GM12873 (cell line): ENCODE measurements around the gene IGF2R.

Experiments used
- TF ChIP-seq, protein P1 (sequence below): IDR thresholded peaks from 2 replicates; pipeline ENCODE4 v1.5.1; 2012; ENCODE audit warnings: low read depth, mild to moderate bottlenecking, moderate library complexity, low read length, control low read depth; ENCODE audit not compliant: insufficient read depth; ENCODE audit errors: missing control alignments

IGF2R gene, protein sequence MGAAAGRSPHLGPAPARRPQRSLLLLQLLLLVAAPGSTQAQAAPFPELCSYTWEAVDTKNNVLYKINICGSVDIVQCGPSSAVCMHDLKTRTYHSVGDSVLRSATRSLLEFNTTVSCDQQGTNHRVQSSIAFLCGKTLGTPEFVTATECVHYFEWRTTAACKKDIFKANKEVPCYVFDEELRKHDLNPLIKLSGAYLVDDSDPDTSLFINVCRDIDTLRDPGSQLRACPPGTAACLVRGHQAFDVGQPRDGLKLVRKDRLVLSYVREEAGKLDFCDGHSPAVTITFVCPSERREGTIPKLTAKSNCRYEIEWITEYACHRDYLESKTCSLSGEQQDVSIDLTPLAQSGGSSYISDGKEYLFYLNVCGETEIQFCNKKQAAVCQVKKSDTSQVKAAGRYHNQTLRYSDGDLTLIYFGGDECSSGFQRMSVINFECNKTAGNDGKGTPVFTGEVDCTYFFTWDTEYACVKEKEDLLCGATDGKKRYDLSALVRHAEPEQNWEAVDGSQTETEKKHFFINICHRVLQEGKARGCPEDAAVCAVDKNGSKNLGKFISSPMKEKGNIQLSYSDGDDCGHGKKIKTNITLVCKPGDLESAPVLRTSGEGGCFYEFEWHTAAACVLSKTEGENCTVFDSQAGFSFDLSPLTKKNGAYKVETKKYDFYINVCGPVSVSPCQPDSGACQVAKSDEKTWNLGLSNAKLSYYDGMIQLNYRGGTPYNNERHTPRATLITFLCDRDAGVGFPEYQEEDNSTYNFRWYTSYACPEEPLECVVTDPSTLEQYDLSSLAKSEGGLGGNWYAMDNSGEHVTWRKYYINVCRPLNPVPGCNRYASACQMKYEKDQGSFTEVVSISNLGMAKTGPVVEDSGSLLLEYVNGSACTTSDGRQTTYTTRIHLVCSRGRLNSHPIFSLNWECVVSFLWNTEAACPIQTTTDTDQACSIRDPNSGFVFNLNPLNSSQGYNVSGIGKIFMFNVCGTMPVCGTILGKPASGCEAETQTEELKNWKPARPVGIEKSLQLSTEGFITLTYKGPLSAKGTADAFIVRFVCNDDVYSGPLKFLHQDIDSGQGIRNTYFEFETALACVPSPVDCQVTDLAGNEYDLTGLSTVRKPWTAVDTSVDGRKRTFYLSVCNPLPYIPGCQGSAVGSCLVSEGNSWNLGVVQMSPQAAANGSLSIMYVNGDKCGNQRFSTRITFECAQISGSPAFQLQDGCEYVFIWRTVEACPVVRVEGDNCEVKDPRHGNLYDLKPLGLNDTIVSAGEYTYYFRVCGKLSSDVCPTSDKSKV (N-terminal part only)

DNA sequence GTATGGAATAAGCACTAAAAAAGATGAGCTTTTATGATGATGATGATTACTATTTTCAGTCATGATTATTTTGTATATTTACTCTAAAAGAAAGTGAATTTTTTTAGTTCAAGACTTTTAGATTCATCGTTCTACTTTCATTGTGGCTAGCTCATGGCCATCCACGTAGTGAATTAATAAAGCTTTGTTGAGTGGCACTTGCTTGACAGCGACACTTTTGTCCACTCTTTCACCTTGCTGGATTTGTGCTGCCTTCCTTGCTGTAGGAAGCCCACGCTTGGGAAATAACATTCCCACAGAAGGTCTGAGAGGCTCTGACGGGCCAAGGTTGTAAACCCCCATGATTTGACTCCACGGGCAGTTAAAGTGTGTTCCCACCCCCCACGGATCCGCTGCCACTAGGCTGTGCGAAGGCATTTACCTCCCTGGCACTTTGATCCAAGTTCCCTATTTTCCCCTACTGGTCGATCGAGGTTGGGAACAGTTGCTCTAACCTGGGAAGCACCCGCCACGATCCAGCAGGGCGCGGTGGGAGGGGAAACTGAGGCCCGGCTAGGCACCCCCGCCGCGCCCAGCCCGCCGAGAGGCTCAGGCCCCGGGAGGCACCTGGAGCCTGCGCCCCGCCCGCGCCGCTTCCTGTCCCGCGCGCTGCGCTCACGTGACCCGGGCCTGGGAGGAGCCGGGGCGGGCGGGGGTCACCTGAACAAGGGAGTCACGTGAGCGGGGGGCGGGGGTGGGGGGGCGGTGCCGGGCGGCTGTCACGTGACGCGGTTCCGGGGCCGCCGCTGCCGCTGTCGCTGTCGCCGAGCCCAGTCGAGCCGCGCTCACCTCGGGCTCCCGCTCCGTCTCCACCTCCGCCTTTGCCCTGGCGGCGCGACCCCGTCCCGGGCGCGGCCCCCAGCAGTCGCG lies at the start of gene IGF2R:
IGF2R (plus strand) TSS at position 788 of the 909 bp plus-strand sequence. CDS start 165 bp downstream, outside the sequence.
- TF ChIP-seq, protein P1, sequence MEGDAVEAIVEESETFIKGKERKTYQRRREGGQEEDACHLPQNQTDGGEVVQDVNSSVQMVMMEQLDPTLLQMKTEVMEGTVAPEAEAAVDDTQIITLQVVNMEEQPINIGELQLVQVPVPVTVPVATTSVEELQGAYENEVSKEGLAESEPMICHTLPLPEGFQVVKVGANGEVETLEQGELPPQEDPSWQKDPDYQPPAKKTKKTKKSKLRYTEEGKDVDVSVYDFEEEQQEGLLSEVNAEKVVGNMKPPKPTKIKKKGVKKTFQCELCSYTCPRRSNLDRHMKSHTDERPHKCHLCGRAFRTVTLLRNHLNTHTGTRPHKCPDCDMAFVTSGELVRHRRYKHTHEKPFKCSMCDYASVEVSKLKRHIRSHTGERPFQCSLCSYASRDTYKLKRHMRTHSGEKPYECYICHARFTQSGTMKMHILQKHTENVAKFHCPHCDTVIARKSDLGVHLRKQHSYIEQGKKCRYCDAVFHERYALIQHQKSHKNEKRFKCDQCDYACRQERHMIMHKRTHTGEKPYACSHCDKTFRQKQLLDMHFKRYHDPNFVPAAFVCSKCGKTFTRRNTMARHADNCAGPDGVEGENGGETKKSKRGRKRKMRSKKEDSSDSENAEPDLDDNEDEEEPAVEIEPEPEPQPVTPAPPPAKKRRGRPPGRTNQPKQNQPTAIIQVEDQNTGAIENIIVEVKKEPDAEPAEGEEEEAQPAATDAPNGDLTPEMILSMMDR: no peak

DNA sequence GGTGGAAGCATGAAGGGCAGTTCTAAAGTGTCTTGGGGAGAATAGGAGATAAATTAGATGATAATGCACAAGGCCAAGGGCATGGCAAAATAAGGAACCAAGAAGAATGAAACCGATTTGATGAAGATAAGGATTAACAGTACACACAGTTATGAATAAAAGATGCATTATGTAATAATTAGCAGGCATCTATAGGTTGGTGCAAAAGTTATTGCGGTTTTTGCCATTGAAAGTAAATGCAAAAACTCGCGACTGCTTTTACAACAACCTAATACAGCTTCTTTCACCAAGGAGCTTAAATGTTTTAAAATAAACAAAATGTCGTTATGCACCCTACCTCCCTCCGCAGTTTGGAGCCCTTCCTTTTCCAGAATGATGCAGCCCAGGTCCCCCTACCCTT lies 49.1 kb upstream of the IGF2R start:
- TF ChIP-seq, protein P1: no peak

DNA sequence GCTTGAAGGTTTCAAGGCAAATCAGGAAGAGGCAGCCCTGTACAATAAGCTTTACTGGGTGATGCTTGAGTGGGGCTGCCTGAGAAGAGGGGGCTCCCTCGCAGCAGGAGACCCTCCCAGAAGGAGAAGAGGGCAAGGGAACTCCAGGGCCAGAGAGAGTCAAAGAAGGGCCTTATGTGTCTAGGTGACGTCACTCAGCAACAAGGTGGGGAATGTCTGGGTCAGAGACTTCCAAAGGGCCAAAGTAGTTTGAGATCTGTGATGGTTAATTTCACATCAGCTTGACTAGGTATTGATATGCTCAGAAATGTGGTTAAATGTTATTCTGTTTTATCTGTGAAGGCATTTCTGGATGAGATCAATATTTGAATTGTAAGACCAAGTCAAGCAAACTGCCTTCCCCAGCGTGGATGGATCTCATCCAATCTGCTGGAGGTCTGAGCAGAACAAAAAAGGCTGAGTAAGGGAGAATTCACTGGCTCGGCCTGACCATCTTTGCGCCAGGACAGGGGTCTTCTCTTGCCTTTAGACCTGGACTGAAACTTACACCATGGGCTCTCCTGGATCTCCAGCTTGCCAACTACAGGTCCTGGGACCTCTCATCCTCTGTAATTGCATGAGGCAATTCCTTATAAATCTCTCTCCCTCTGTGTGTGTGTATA lies 42.2 kb upstream of the IGF2R start:
- TF ChIP-seq, protein P1: no peak

- TF ChIP-seq, protein P1: no peak
These were observed 39.1 kb upstream of the IGF2R start for GRCh38 chr6:159929819-159930218.

- TF ChIP-seq, protein P1: no peak
These were observed 37.8 kb upstream of the IGF2R start for GRCh38 chr6:159931112-159931511.

- TF ChIP-seq, protein P1: no peak
These were observed 37.0 kb upstream of the IGF2R start for GRCh38 chr6:159931846-159932245.
